SK-N-SH treated with all-trans-retinoic acid at 6 μM for 48 hours (cell line): ENCODE data around the gene FBXL17.

Experiments used
- ARNTL ChIP-seq: fragments of 450-650 bp; formaldehyde crosslinking; IDR thresholded peaks from 2 replicates; pipeline ENCODE4 v1.5.0; 2020; ENCODE audit warnings: low read depth, mild to moderate bottlenecking, moderate library complexity, borderline replicate concordance
- BACH2 ChIP-seq: fragments of 250-450 bp; sonication (Bioruptor Pico); IDR thresholded peaks from 2 replicates; pipeline ENCODE4 v1.9.0; 2021; ENCODE audit warnings: mild to moderate bottlenecking, borderline replicate concordance
- CSRNP3 ChIP-seq: fragments of 250-450 bp; sonication (Bioruptor Pico); IDR thresholded peaks from 2 replicates; pipeline ENCODE4 v1.5.1; 2021; ENCODE audit warnings: mild to moderate bottlenecking, moderate library complexity
- OSR1 ChIP-seq: fragments of 250-450 bp; sonication (Bioruptor Pico); IDR thresholded peaks from 2 replicates; pipeline ENCODE4 v1.8.0; 2022; ENCODE audit warnings: moderate library complexity, mild to moderate bottlenecking, inconsistent platforms
- PATZ1 ChIP-seq: fragments of 250-450 bp; sonication (Bioruptor Pico); IDR thresholded peaks from 2 replicates; pipeline ENCODE4 v1.8.0; 2020; ENCODE audit warnings: mild to moderate bottlenecking, moderate library complexity, borderline replicate concordance
- PPARA ChIP-seq: fragments of 250-450 bp; sonication (Bioruptor Pico); IDR thresholded peaks from 2 replicates; pipeline ENCODE4 v1.5.0; 2020; ENCODE audit warnings: mild to moderate bottlenecking, borderline replicate concordance
- TCF4 ChIP-seq: fragments of 250-450 bp; sonication (Bioruptor Pico); IDR thresholded peaks from 2 replicates; pipeline ENCODE4 v1.8.0; 2021; ENCODE audit warnings: mild to moderate bottlenecking, moderate library complexity, borderline replicate concordance
- ZC3H10 ChIP-seq: fragments of 250-450 bp; sonication (Bioruptor Pico); IDR thresholded peaks from 2 replicates; pipeline ENCODE4 v1.5.1; 2021; ENCODE audit warnings: mild to moderate bottlenecking, moderate library complexity
- ZFP30 ChIP-seq: fragments of 450-650 bp; formaldehyde crosslinking; IDR thresholded peaks from 2 replicates; pipeline ENCODE4 v1.5.0; 2022; ENCODE audit warnings: mild to moderate bottlenecking, moderate library complexity
- ZNF565 ChIP-seq: fragments of 450-650 bp; formaldehyde crosslinking; conservative IDR thresholded peaks from 2 replicates; pipeline ENCODE4 v1.5.0; 2020; ENCODE audit warnings: low read depth, mild to moderate bottlenecking, moderate library complexity

DNA sequence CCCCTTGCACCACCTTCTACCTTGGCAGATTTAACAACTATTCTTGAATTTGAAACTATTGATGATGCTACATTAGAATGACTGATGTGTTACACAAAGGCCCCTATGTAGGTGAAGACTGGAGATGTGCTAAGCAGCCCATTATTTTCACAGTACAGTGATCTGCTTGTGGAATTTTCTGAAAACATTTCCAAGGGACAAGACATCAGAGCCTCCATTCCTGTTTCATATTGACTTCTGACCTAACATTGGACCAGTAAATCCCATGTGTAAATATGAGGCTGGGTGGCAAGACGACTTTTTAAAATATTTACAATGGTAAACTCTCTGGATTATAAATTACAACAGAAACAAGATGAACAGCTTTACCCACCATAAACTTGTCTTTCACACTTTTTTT lies 445.4 kb downstream of the FBXL17 start:
- TF ChIP-seq ZFP30 (CRISPR knock-in tag): no peak
- no peak for TF ChIP-seq ZC3H10 (CRISPR knock-in tag)
- TF ChIP-seq TCF4 (CRISPR knock-in tag): no peak
- TF ChIP-seq ZNF565 (CRISPR knock-in tag): no peak
- TF ChIP-seq PATZ1: no peak
- TF ChIP-seq BACH2 (CRISPR knock-in tag): no peak
- no peak for TF ChIP-seq OSR1 (CRISPR knock-in tag)
- no peak for TF ChIP-seq CSRNP3 (CRISPR knock-in tag)
- TF ChIP-seq PPARA (CRISPR knock-in tag): no peak
- TF ChIP-seq ARNTL (CRISPR knock-in tag): no peak
